Measurements from ENCODE around the gene PPM1H.

- no peak for TF ChIP-seq SP1 (IDR thresholded peaks at IDR 0.05; ENCODE audit: low read depth, low read length)
- TF ChIP-seq USF2 (IDR thresholded peaks at IDR 0.05; ENCODE audit: low read length) = no peak
Observed at GRCh38 chr12:62774794-62775193, 160.2 kb downstream of the PPM1H start.
